ENCODE measurements around the gene NDUFAF2. TPM values are rescaled to one million over a fixed set of nuclear protein-coding genes. Genes with fewer than 3 reads are reported as not detected.

NDUFAF2 gene
- total RNA-seq, 1 experiment from 2014 or later, result 60.8 TPM

GRCh38 chr5:61084658-61085057, 139.7 kb downstream of the NDUFAF2 start:
- BruUV-seq (replicated peaks), result no TSS peak
- intact Hi-C loops (cut with micrococcal nuclease; ENCODE audit: unreplicated experiment), result no loop called here
- H3K27me3 Mint-ChIP-seq (ENCODE audit: insufficient read depth, unreplicated experiment), result no peaks in the 10 kb centered on the region
- no peak for DNase-seq
- H3K4me3 ChIP-seq (ENCODE audit: low read depth, low read length), result no peak overlapping the region
- H3K4me3 Mint-ChIP-seq (ENCODE audit: unreplicated experiment), result no peak overlapping the region
- H3K4me1 ChIP-seq, result no peaks in the 10 kb centered on the region
- no peaks in the 10 kb centered on the region for H3K4me1 Mint-ChIP-seq (ENCODE audit: low read depth, unreplicated experiment)
- H3K27ac Mint-ChIP-seq (ENCODE audit: unreplicated experiment), result no peak overlapping the region
- no peaks in the 10 kb centered on the region for H3K27me3 ChIP-seq (replicated peaks; ENCODE audit: control insufficient read depth, insufficient read depth, low read length)
- no peaks in the 10 kb centered on the region for H3K36me3 ChIP-seq (ENCODE audit: control insufficient read depth, insufficient read depth, low read length)
- no peaks in the 10 kb centered on the region for H3K9me3 Mint-ChIP-seq (ENCODE audit: unreplicated experiment)
- ChIA-PET POLR2A (no interaction called here), CTCF (no interaction called here)
- no peaks in the 10 kb centered on the region for H3K9me3 ChIP-seq
- H3K36me3 Mint-ChIP-seq (ENCODE audit: insufficient read depth, unreplicated experiment), result no peaks in the 10 kb centered on the region
- TF ChIP-seq, protein P1, sequence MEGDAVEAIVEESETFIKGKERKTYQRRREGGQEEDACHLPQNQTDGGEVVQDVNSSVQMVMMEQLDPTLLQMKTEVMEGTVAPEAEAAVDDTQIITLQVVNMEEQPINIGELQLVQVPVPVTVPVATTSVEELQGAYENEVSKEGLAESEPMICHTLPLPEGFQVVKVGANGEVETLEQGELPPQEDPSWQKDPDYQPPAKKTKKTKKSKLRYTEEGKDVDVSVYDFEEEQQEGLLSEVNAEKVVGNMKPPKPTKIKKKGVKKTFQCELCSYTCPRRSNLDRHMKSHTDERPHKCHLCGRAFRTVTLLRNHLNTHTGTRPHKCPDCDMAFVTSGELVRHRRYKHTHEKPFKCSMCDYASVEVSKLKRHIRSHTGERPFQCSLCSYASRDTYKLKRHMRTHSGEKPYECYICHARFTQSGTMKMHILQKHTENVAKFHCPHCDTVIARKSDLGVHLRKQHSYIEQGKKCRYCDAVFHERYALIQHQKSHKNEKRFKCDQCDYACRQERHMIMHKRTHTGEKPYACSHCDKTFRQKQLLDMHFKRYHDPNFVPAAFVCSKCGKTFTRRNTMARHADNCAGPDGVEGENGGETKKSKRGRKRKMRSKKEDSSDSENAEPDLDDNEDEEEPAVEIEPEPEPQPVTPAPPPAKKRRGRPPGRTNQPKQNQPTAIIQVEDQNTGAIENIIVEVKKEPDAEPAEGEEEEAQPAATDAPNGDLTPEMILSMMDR (IDR thresholded peaks at IDR 0.05; ENCODE audit: insufficient read depth in 1 of 2, low read depth in 1 of 2, low read length in 1 of 2, severe bottlenecking in 1 of 2, unreplicated experiment in 1 of 2), result no peak

GRCh38 chr5:61085885-61086284, 140.9 kb downstream of the NDUFAF2 start:
- no TSS peak for BruUV-seq (replicated peaks)
- no peak overlapping the region for H3K27ac Mint-ChIP-seq (ENCODE audit: unreplicated experiment)
- CTCF ChIA-PET, result no interaction called here

DNA sequence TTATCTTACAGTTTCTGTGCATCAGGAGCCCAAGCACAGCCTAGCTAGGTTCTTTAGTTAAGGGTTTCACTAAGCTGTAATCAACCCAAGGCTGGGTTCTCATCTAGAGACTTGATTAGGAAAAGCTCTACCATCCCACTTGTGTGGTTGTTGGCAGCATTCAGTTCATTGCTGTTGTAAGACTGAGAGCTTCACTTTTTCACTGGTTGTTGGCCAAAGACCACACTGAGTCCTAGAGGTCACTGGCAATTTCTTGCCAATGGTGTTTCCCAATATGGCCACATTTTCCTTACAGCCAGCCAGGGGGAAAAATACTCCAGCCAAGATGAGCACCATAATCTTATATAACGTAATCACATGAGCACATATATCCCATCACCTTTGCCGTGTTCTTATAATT, 142.9 kb downstream of the NDUFAF2 start:
- no TSS peak for BruUV-seq (replicated peaks)
- Histone ChIP-seq H3K36me3 (ENCODE audit: control insufficient read depth, insufficient read depth, low read length) (no peaks in the 10 kb centered on the region), H3K27me3 (replicated peaks; ENCODE audit: control insufficient read depth, insufficient read depth, low read length) (no peaks in the 10 kb centered on the region), H3K4me1 (no peaks in the 10 kb centered on the region), H3K9me3 (no peaks in the 10 kb centered on the region; the same call in 1 of the 2 replicates), H3K4me3 (ENCODE audit: low read depth, low read length) (no peak overlapping the region)
- Mint-ChIP-seq H3K9me3 (ENCODE audit: unreplicated experiment) (peaks cover 12% of the 10 kb centered on the region), H3K4me3 (ENCODE audit: unreplicated experiment) (no peak overlapping the region), H3K27me3 (ENCODE audit: insufficient read depth, unreplicated experiment) (no peaks in the 10 kb centered on the region), H3K27ac (ENCODE audit: unreplicated experiment) (no peak overlapping the region), H3K36me3 (ENCODE audit: insufficient read depth, unreplicated experiment) (no peaks in the 10 kb centered on the region), H3K4me1 (ENCODE audit: low read depth, unreplicated experiment) (no peaks in the 10 kb centered on the region)
- TF ChIP-seq, protein P1 (IDR thresholded peaks at IDR 0.05; ENCODE audit: insufficient read depth in 1 of 2, low read depth in 1 of 2, low read length in 1 of 2, severe bottlenecking in 1 of 2, unreplicated experiment in 1 of 2), result no peak
- POLR2A ChIA-PET, result no interaction called here
- intact Hi-C loops (cut with micrococcal nuclease; ENCODE audit: unreplicated experiment), result no loop called here
- CTCF ChIA-PET, result no interaction called here
- no peak for DNase-seq

More at GRCh38 chr5:61085885-61086284, 140.9 kb downstream of the NDUFAF2 start:
- no peak for DNase-seq
- POLR2A ChIA-PET, result no interaction called here
- Mint-ChIP-seq H3K4me3 (ENCODE audit: unreplicated experiment) (no peak overlapping the region), H3K9me3 (ENCODE audit: unreplicated experiment) (no peaks in the 10 kb centered on the region), H3K4me1 (ENCODE audit: low read depth, unreplicated experiment) (no peaks in the 10 kb centered on the region), H3K27me3 (ENCODE audit: insufficient read depth, unreplicated experiment) (no peaks in the 10 kb centered on the region), H3K36me3 (ENCODE audit: insufficient read depth, unreplicated experiment) (no peaks in the 10 kb centered on the region)
- Histone ChIP-seq H3K4me1 (no peaks in the 10 kb centered on the region), H3K4me3 (ENCODE audit: low read depth, low read length) (no peak overlapping the region), H3K27me3 (replicated peaks; ENCODE audit: control insufficient read depth, insufficient read depth, low read length) (no peaks in the 10 kb centered on the region), H3K36me3 (ENCODE audit: control insufficient read depth, insufficient read depth, low read length) (no peaks in the 10 kb centered on the region), H3K9me3 (no peaks in the 10 kb centered on the region)
- TF ChIP-seq, protein P1 (IDR thresholded peaks at IDR 0.05; ENCODE audit: insufficient read depth in 1 of 2, low read depth in 1 of 2, low read length in 1 of 2, severe bottlenecking in 1 of 2, unreplicated experiment in 1 of 2), result no peak
- intact Hi-C loops (cut with micrococcal nuclease; ENCODE audit: unreplicated experiment), result no loop called here

Data from Caco-2 (cell line).